Gastrocnemius medialis (tissue), 4 donors: ENCODE data around the gene KCNMB3.

ENCODE experiments used
- CTCF ChIP-seq, 5 experiments: fragments of 450-650 bp in 3 of 5; fragments of 200-600 bp in 2 of 5; sonication (generic) in 2 of 5; IDR thresholded peaks in 4 of 5; conservative IDR thresholded peaks in 1 of 5; 1 replicate in 4 of 5; 2 replicates in 1 of 5; pipeline ENCODE4 v1.5.1; 2016 to 2019; ENCODE audit warnings: antibody characterized with exemption in 5 of 5, mild to moderate bottlenecking in 3 of 5, moderate library complexity in 3 of 5
- POLR2A ChIP-seq, 2 donors: fragments of 450-650 bp; IDR thresholded peaks; one replicate each; pipeline ENCODE4 v1.6.1; 2017; ENCODE audit warnings: antibody characterized with exemption in 2 of 2, mild to moderate bottlenecking in 2 of 2, moderate library complexity in 2 of 2

- TF ChIP-seq CTCF (IDR thresholded peaks at IDR 0.05 in 4 of 5, conservative IDR thresholded peaks at IDR 0.05 in 1 of 5) (no peak), POLR2A (IDR thresholded peaks at IDR 0.05) (no peak)
Measured at GRCh38 chr3:179194931-179195330, 56.0 kb downstream of the KCNMB3 start.
